Measurements from ENCODE around the gene EPB41L4B. TPM values are rescaled to one million over a fixed set of nuclear protein-coding genes. Genes with fewer than 3 reads are reported as not detected.

EPB41L4B gene
- total and polyA plus RNA-seq, 2 of the 4 experiments (the other 2 are of a cell fraction), result 0.36 to 0.54 TPM

DNA sequence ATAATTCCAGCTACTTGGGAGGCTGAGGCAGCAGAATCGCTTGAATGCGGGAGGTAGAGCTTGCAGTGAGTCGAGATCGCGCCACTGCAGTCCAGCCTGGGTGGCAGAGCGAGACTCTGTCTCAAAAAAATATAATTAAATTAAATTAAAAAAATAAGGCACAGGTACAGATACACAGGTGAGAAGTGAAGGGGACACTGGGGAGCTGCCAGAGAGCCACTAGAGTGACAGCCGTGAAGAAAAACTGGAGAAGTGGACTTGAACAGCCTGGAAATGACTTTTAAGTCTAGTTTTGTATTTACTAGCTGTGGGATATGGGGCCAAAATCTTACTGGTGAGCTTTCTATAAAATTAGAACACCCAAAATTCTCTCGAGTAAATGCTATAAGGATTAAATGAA, 15.1 kb downstream of the EPB41L4B start:
- ChIA-PET CTCF (no interaction called here), POLR2A (ENCODE audit: unreplicated experiment) (no interaction called here)
- ATAC-seq (ENCODE audit: low read depth), result no peak
- H3K9me3 ChIP-seq (ENCODE audit: control insufficient read depth, insufficient read depth, low read length), result no peaks in the 10 kb centered on the region
- H4K20me1 ChIP-seq (ENCODE audit: insufficient read depth, low read length), result no peaks in the 10 kb centered on the region
- H3K27ac ChIP-seq (ENCODE audit: insufficient read depth, low read length), result no peak overlapping the region
- no peak overlapping the region for H4K8ac ChIP-seq (ENCODE audit: low read depth in 2 of 2, low read length in 2 of 2)
- H3K56ac ChIP-seq (ENCODE audit: extremely low read depth, insufficient read depth, low read length), result no peak overlapping the region
- no peak overlapping the region for H4K91ac ChIP-seq (ENCODE audit: insufficient read depth, low read depth, low read length)
- dilution Hi-C loops (cut with HindIII; ENCODE audit: low sequenced_read_pairs, unreplicated experiment) (no loop called here), intact Hi-C loops (cut with micrococcal nuclease) (no loop called here), in situ Hi-C loops (cut with MboI; ENCODE audit: low sequenced_read_pairs) (loop anchor here (25.0 kb wide), 2 partner anchors 118 to 244 kb away; no protein-coding TSS in a partner anchor)
- no peak overlapping the region for H2AK5ac ChIP-seq (ENCODE audit: low read depth, low read length)
- H2BK120ac ChIP-seq (ENCODE audit: low read depth, low read length), result no peak overlapping the region
- BruUV-seq (replicated peaks), result no TSS peak
- no peak overlapping the region for H3K4ac ChIP-seq (ENCODE audit: low read depth, low read length)
- H2AFZ ChIP-seq (replicated peaks; ENCODE audit: low read length, poor library complexity), result no peak overlapping the region
- no peaks in the 10 kb centered on the region for H3K79me1 ChIP-seq (ENCODE audit: low read depth in 1 of 2, low read length in 2 of 2)
- no peak overlapping the region for H3K4me3 ChIP-seq (ENCODE audit: insufficient read depth, low read depth, low read length)
- H2BK15ac ChIP-seq (ENCODE audit: low read depth, low read length), result no peak overlapping the region
- no peak for DNase-seq
- H3K9me1 ChIP-seq (ENCODE audit: insufficient read depth, low read length), result no peaks in the 10 kb centered on the region
- H3K14ac ChIP-seq (replicated peaks; ENCODE audit: low read depth, low read length), result no peak overlapping the region
- H2AK9ac ChIP-seq (replicated peaks; ENCODE audit: low read depth, low read length, poor library complexity), result no peak overlapping the region
- no peaks in the 10 kb centered on the region for H3K36me3 ChIP-seq (ENCODE audit: control insufficient read depth, insufficient read depth, low read length)
- no peak overlapping the region for H2BK20ac ChIP-seq (ENCODE audit: low read depth, low read length)
- no peak overlapping the region for H3K9ac ChIP-seq (ENCODE audit: low read depth, low read length)
- TF ChIP-seq, protein P1, sequence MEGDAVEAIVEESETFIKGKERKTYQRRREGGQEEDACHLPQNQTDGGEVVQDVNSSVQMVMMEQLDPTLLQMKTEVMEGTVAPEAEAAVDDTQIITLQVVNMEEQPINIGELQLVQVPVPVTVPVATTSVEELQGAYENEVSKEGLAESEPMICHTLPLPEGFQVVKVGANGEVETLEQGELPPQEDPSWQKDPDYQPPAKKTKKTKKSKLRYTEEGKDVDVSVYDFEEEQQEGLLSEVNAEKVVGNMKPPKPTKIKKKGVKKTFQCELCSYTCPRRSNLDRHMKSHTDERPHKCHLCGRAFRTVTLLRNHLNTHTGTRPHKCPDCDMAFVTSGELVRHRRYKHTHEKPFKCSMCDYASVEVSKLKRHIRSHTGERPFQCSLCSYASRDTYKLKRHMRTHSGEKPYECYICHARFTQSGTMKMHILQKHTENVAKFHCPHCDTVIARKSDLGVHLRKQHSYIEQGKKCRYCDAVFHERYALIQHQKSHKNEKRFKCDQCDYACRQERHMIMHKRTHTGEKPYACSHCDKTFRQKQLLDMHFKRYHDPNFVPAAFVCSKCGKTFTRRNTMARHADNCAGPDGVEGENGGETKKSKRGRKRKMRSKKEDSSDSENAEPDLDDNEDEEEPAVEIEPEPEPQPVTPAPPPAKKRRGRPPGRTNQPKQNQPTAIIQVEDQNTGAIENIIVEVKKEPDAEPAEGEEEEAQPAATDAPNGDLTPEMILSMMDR (conservative IDR thresholded peaks at IDR 0.05; ENCODE audit: low read depth, low read length), result no peak
- TF ChIP-seq MAFK (IDR thresholded peaks at IDR 0.05; ENCODE audit: low read depth, low read length) (no peak), FOS (IDR thresholded peaks at IDR 0.05; ENCODE audit: low read depth, low read length) (no peak), NFE2L2 (IDR thresholded peaks at IDR 0.05; ENCODE audit: low read depth, low read length) (no peak), RAD21 (IDR thresholded peaks at IDR 0.05; ENCODE audit: low read length) (no peak), SMC3 (IDR thresholded peaks at IDR 0.05; ENCODE audit: low read depth, low read length) (no peak), CHD1 (IDR thresholded peaks at IDR 0.05; ENCODE audit: low read depth, low read length) (no peak), RCOR1 (IDR thresholded peaks at IDR 0.05; ENCODE audit: insufficient replicate concordance, low read length) (no peak), POLR2A (IDR thresholded peaks at IDR 0.05; ENCODE audit: low read depth, low read length) (no peak), MXI1 (IDR thresholded peaks at IDR 0.05; ENCODE audit: borderline replicate concordance, low read depth, low read length) (no peak), BHLHE40 (IDR thresholded peaks at IDR 0.05; ENCODE audit: low read depth, low read length) (no peak), MAZ (IDR thresholded peaks at IDR 0.05; ENCODE audit: borderline replicate concordance, low read depth, low read length) (no peak), RFX5 (IDR thresholded peaks at IDR 0.05; ENCODE audit: low read depth, low read length) (no peak), CEBPB (IDR thresholded peaks at IDR 0.05; ENCODE audit: low read depth, low read length) (no peak)
- TF ChIP-seq, protein P2, sequence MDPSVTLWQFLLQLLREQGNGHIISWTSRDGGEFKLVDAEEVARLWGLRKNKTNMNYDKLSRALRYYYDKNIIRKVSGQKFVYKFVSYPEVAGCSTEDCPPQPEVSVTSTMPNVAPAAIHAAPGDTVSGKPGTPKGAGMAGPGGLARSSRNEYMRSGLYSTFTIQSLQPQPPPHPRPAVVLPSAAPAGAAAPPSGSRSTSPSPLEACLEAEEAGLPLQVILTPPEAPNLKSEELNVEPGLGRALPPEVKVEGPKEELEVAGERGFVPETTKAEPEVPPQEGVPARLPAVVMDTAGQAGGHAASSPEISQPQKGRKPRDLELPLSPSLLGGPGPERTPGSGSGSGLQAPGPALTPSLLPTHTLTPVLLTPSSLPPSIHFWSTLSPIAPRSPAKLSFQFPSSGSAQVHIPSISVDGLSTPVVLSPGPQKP (IDR thresholded peaks at IDR 0.05; ENCODE audit: borderline replicate concordance, low read depth, low read length), result no peak
- TF ChIP-seq, protein P3, sequence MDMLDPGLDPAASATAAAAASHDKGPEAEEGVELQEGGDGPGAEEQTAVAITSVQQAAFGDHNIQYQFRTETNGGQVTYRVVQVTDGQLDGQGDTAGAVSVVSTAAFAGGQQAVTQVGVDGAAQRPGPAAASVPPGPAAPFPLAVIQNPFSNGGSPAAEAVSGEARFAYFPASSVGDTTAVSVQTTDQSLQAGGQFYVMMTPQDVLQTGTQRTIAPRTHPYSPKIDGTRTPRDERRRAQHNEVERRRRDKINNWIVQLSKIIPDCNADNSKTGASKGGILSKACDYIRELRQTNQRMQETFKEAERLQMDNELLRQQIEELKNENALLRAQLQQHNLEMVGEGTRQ (IDR thresholded peaks at IDR 0.05; ENCODE audit: low read depth, low read length), result no peak
- no peak overlapping the region for H3K4me2 ChIP-seq (ENCODE audit: low read depth, low read length)
- no peak overlapping the region for H3K18ac ChIP-seq (ENCODE audit: low read depth, low read length)
- H3K27me3 ChIP-seq (ENCODE audit: control insufficient read depth, insufficient read depth, low read length), result peaks cover 12% of the 10 kb centered on the region
- WGBS, 2 experiments (ENCODE audit: extremely low coverage in 2 of 2, insufficient read length in 1 of 2), result no CpG with 5 or more reads among the region's 8 CpGs
- no peak overlapping the region for H2BK5ac ChIP-seq (ENCODE audit: low read depth, low read length, poor library complexity, severe bottlenecking)
- H3K4me1 ChIP-seq (ENCODE audit: control insufficient read depth, insufficient read depth, low read length), result peaks cover 4% of the 10 kb centered on the region
- H3K23ac ChIP-seq (ENCODE audit: low read depth, low read length), result no peak overlapping the region
- no peak overlapping the region for H4K5ac ChIP-seq (ENCODE audit: low read depth, low read length)

Measured in IMR-90 (cell line).